Measurements from ENCODE around the gene COX7B. TPM values are rescaled to one million over a fixed set of nuclear protein-coding genes. Genes with fewer than 3 reads are reported as not detected.
"Not testable (repeated sequence)": the region's sequence is repeated elsewhere in the genome, so short reads cannot be mapped to it uniquely, and the experiment has no call there.

Gene COX7B
- total RNA-seq, 1 donor from 2014 or later = 174 TPM

DNA sequence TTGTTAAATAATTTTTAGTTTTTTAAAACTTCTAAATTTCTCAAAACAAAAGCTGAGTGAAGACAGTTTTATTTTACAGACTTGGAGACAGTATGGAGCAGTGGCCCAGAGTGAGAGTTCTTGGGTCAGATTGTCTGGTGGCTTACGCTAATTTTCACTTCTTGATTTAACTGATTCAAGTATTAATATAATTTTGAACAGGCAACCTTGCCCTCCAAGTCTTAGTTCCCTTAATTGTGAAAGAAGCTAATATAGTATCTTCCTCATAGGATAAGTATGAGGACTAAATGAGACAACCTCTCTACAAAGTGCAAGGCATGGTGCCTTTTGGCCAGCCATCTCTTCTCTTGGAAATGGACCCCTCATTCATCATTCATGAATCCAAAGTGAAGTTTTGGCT lies 36.6 kb downstream of the COX7B start:
- no peaks in the 10 kb centered on the region for H3K27me3 ChIP-seq
- TF ChIP-seq, protein P1, sequence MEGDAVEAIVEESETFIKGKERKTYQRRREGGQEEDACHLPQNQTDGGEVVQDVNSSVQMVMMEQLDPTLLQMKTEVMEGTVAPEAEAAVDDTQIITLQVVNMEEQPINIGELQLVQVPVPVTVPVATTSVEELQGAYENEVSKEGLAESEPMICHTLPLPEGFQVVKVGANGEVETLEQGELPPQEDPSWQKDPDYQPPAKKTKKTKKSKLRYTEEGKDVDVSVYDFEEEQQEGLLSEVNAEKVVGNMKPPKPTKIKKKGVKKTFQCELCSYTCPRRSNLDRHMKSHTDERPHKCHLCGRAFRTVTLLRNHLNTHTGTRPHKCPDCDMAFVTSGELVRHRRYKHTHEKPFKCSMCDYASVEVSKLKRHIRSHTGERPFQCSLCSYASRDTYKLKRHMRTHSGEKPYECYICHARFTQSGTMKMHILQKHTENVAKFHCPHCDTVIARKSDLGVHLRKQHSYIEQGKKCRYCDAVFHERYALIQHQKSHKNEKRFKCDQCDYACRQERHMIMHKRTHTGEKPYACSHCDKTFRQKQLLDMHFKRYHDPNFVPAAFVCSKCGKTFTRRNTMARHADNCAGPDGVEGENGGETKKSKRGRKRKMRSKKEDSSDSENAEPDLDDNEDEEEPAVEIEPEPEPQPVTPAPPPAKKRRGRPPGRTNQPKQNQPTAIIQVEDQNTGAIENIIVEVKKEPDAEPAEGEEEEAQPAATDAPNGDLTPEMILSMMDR (IDR thresholded peaks at IDR 0.05) = no peak
- H3K4me1 ChIP-seq = no peaks in the 10 kb centered on the region
- no peak for DNase-seq
- H3K9me3 ChIP-seq = no peaks in the 10 kb centered on the region
- ATAC-seq = no peak
- H3K27ac ChIP-seq = no peak overlapping the region
- intact Hi-C loops (cut with DNase I) = no loop called here
- H3K4me3 ChIP-seq = no peak overlapping the region
- H3K36me3 ChIP-seq = no peaks in the 10 kb centered on the region

GRCh38 chrX:77936299-77936698 lies 37.0 kb downstream of the COX7B start:
- Histone ChIP-seq H3K9me3 (no peaks in the 10 kb centered on the region), H3K27ac (no peak overlapping the region), H3K27me3 (no peaks in the 10 kb centered on the region), H3K36me3 (no peaks in the 10 kb centered on the region), H3K4me1 (no peaks in the 10 kb centered on the region), H3K4me3 (no peak overlapping the region)
- ATAC-seq = no peak
- intact Hi-C loops (cut with DNase I) = no loop called here
- no peak for DNase-seq
- TF ChIP-seq, protein P1 (IDR thresholded peaks at IDR 0.05) = no peak

GRCh38 chrX:77937291-77937690 lies 38.0 kb downstream of the COX7B start:
- ATAC-seq = no peak

DNA sequence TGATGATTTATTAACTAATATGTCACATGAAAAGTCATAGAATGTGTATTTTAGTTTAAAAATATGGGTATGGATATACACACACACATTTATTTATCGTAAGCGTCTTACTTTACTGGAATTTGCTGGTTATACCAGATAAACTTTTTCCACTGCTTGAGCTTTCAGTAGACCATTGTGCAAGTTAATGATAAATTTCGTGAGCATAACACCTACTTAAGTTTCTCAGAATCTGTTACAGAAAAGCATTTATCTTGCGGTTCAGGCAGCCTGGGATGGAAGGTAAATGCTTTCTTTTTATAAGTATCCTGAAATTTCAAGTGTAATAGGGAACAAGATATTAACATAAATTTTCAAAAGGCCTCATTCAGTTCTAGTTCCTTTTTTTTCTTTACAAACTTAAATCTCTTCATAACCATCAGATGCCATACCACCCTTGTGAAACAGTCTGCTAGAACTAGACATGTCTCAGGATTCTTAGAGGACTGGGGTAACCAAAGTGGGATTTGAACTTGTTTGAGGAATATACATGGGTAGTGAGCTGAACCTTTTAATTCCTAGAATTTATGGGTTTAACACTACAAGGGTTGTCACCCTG lies 38.9 kb downstream of the COX7B start:
- Histone ChIP-seq H3K4me3 (no peak overlapping the region), H3K27ac (no peak overlapping the region), H3K4me1 (no peaks in the 10 kb centered on the region), H3K27me3 (no peaks in the 10 kb centered on the region), H3K36me3 (no peaks in the 10 kb centered on the region), H3K9me3 (no peaks in the 10 kb centered on the region)
- intact Hi-C loops (cut with DNase I) = no loop called here
- TF ChIP-seq, protein P1 (IDR thresholded peaks at IDR 0.05) = no peak
- DNase-seq (no peak), ATAC-seq (no peak)

More at GRCh38 chrX:77937291-77937690, 38.0 kb downstream of the COX7B start:
- H3K36me3 ChIP-seq = no peaks in the 10 kb centered on the region
- H3K4me3 ChIP-seq = no peak overlapping the region
- TF ChIP-seq, protein P1 (IDR thresholded peaks at IDR 0.05) = no peak
- intact Hi-C loops (cut with DNase I) = no loop called here
- H3K27me3 ChIP-seq = no peaks in the 10 kb centered on the region
- H3K9me3 ChIP-seq = no peaks in the 10 kb centered on the region
- no peak for DNase-seq
- no peak overlapping the region for H3K27ac ChIP-seq
- H3K4me1 ChIP-seq = no peaks in the 10 kb centered on the region

DNA sequence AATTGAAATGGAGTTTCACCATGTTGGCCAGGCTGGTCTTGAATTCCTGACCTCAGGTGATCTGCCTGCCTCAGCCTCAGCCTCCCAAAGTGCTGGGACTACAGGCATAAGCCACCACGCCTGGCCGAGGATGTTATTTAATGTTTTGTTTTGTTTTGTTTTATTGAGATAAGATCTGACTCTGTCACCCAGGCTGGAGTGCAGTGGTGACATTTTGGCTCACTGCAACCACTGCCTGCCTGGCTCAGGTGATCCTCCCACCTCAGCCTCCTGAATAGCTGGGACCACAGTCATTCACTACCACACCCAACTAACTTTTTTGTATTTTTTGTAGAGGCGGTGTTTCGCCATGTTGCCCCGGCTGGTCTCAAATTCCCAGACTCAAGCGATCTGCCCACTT lies 45.8 kb downstream of the COX7B start:
- DNase-seq; H3K27me3 ChIP-seq; H3K4me1 ChIP-seq; H3K27ac ChIP-seq; intact Hi-C loops (cut with DNase I); H3K9me3 ChIP-seq; H3K36me3 ChIP-seq; H3K4me3 ChIP-seq; ATAC-seq: not testable (repeated sequence)

DNA sequence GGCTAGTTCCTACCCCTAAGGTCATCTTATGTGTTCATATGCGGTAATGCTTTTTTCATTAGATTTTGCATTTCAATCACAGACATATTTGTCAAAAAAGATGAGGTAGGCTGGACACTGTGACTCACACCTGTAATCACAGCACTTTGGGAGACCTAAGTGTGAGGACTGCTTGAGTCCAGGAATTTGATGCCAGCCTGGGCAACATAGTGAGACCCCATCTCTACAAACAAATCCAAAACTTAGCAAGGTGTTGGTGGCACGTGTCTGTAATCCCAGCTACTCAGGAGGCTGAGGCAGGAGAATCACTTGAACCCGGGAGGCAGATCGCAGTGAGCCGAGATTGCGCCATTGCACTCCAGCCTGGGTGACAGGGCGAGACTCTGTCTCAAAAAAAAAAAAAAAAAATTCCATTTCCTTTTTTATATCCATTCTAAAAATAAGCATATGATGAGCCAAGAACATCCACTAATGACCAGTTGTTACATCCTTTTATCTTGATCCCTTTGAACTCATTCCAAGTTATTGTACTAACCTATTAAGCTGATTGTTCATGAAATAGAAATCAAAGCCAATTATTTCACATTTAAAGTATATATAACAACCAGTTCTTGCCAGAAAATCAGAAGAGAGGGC lies 46.8 kb downstream of the COX7B start:
- Histone ChIP-seq H3K4me1 (no peaks in the 10 kb centered on the region), H3K27me3 (no peaks in the 10 kb centered on the region), H3K27ac (no peak overlapping the region), H3K9me3 (no peaks in the 10 kb centered on the region), H3K36me3 (no peaks in the 10 kb centered on the region), H3K4me3 (no peak overlapping the region)
- TF ChIP-seq, protein P1 (IDR thresholded peaks at IDR 0.05) = no peak
- no peak for ATAC-seq
- intact Hi-C loops (cut with DNase I) = no loop called here
- DNase-seq = no peak

Data from upper lobe of right lung (tissue), 1 donor.